ENCODE measurements around the gene FER1L5.

FER1L5 gene

DNA sequence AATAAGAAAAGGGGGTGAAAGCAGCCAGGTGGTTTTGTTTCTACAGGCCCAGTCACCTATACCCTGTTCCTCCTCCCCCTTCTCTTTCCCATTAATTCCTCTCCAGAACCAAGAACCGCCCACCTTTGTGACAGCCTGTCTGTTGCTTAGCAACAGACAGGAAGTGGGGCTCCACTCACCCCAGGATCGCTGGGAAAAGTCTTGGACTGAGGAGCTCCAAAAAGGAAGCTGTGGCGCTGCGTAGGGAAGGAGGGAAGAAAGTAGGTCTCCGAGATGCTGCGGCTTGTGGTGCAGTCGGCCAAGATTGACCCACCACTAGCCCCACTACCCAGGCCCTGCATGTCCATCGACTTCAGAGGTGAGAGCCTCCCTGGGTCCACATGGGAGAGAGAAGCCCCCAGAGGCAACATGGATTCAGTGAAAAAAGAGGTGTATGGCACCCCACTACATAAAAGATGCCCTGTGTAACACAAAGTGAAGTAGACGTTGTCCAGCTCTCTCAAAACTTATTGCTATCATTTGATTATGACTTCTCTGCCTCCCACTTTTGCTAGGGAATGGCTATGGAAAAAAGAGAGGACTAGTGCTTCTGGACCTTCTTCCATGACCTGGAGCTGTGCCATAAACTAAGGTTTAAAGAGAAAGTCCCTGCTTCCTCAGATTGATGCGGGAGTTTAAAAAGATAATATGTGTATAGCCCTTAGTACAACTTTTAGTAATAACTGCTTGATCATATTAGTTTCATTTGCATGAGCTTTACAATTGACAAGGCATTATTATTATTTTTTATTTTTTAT is at the start of gene FER1L5:
Gene FER1L5 (plus strand): TSS at position 201 of the 797 bp plus-strand sequence. CDS start 73 bp downstream, at position 274.
- Histone ChIP-seq H3K27me3 (peaks cover 0 to 3% of the 10 kb centered on the region in 2 donors), H3K4me1 (peaks cover 0 to 5% (median 2%) of the 10 kb centered on the region in 4 donors), H3K27ac (no peak within 1 kb of the TSS), H3K4me3 (no peak within 1 kb of the TSS), H3K9me3 (no peaks in the 10 kb centered on the region), H3K36me3 (no peaks in the 10 kb centered on the region)
- DNase-seq = no peak
- TF ChIP-seq, protein P1, sequence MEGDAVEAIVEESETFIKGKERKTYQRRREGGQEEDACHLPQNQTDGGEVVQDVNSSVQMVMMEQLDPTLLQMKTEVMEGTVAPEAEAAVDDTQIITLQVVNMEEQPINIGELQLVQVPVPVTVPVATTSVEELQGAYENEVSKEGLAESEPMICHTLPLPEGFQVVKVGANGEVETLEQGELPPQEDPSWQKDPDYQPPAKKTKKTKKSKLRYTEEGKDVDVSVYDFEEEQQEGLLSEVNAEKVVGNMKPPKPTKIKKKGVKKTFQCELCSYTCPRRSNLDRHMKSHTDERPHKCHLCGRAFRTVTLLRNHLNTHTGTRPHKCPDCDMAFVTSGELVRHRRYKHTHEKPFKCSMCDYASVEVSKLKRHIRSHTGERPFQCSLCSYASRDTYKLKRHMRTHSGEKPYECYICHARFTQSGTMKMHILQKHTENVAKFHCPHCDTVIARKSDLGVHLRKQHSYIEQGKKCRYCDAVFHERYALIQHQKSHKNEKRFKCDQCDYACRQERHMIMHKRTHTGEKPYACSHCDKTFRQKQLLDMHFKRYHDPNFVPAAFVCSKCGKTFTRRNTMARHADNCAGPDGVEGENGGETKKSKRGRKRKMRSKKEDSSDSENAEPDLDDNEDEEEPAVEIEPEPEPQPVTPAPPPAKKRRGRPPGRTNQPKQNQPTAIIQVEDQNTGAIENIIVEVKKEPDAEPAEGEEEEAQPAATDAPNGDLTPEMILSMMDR (IDR thresholded peaks at IDR 0.05) = no peak
- intact Hi-C loops (cut with DNase I; ENCODE audit: low total_unique reads) = no loop called here

DNA sequence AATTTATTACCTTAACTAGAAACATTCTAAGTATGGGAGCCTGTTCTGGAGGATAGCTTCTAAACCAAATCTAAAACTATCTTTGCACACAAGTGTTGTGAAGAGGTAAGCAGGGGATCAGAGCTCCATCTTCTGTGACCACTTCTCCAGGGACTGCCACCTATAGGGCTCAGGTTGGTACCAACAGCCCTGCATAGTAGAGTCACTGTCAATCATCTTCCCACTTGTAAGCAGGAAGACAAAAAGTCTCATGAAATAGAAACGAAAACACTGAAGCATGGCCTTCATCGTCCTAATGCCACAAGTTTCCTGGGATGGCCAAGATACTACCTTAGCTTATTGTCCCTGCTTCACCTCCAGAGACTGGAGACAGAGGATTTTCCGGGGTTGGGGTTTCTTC is 48.3 kb upstream of the FER1L5 start:
- no peak for DNase-seq
- Histone ChIP-seq H3K9me3 (no peaks in the 10 kb centered on the region), H3K36me3 (peaks cover 58 to 74% (median 70%) of the 10 kb centered on the region in 3 donors), H3K4me3 (no peak overlapping the region), H3K27me3 (no peaks in the 10 kb centered on the region), H3K4me1 (no peaks in the 10 kb centered on the region), H3K27ac (no peak overlapping the region)
- intact Hi-C loops (cut with DNase I; ENCODE audit: low total_unique reads) = no loop called here
- TF ChIP-seq, protein P1 (IDR thresholded peaks at IDR 0.05) = no peak

DNA sequence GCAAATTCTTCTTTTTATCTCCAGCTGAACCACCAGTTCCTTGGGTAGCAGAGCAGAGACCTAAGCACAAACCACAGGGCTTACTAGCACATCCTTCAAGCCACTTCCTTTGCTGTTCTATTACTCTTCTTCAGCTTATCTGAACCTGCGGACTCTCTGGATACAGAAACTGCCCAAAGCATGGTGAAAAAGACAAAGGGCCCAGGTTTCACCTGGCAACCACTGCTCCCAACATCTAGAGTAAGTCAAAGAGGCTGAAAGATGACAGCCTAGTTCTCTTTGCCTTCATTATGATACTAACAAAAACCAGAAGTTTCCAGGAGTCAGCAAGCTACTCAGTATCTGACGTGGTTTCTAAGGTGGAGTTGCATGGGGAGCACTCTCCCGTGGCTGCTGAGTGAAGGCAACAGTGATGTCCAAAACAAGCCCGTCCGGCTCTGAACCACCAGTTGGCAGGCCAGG is 47.8 kb upstream of the FER1L5 start:
- no peak overlapping the region for H3K4me3 ChIP-seq
- intact Hi-C loops (cut with DNase I; ENCODE audit: low total_unique reads) = no loop called here
- TF ChIP-seq, protein P1 (IDR thresholded peaks at IDR 0.05) = no peak
- no peaks in the 10 kb centered on the region for H3K4me1 ChIP-seq
- H3K9me3 ChIP-seq = no peaks in the 10 kb centered on the region
- no peak overlapping the region for H3K27ac ChIP-seq
- H3K36me3 ChIP-seq = peaks cover 58 to 74% (median 71%) of the 10 kb centered on the region in 3 donors
- H3K27me3 ChIP-seq = no peaks in the 10 kb centered on the region
- DNase-seq = no peak

- no peak overlapping the region for H3K27ac ChIP-seq
- intact Hi-C loops (cut with DNase I; ENCODE audit: low total_unique reads) = no loop called here
- TF ChIP-seq, protein P1 (IDR thresholded peaks at IDR 0.05) = no peak
Observed at GRCh38 chr2:96596596-96596995, 46.0 kb upstream of the FER1L5 start.

DNA sequence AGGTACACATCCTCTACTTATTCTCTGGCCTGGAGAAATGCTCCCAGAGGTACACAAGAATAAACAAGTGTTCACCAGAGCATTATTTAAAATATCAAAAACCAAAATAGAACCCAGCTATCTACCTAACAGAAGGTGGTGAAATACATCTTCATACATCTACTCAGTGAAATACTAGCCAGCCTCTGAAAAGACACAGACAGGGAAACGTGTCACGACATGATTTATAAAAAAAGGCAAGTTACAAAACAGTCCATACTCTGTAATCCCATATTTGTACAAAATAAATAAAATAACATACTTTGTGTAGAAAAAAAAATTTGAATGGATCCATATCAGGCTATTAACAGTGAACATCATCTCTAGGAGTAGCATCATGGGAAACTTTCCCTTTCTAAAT is 42.6 kb upstream of the FER1L5 start:
- peaks cover 78 to 88% (median 82%) of the 10 kb centered on the region in 3 donors for H3K36me3 ChIP-seq
- H3K27me3 ChIP-seq = no peaks in the 10 kb centered on the region
- H3K9me3 ChIP-seq = no peaks in the 10 kb centered on the region
- DNase-seq = no peak
- intact Hi-C loops (cut with DNase I; ENCODE audit: low total_unique reads) = no loop called here
- no peak overlapping the region for H3K4me3 ChIP-seq
- no peak overlapping the region for H3K27ac ChIP-seq
- TF ChIP-seq, protein P1 (IDR thresholded peaks at IDR 0.05) = no peak
- no peaks in the 10 kb centered on the region for H3K4me1 ChIP-seq

More at GRCh38 chr2:96596596-96596995, 46.0 kb upstream of the FER1L5 start:
- DNase-seq = no peak
- H3K36me3 ChIP-seq = peaks cover 73 to 88% (median 83%) of the 10 kb centered on the region in 3 donors
- H3K9me3 ChIP-seq = no peaks in the 10 kb centered on the region
- H3K27me3 ChIP-seq = no peaks in the 10 kb centered on the region
- H3K4me1 ChIP-seq = no peaks in the 10 kb centered on the region
- no peak overlapping the region for H3K4me3 ChIP-seq

Measured in tibial artery (tissue), 4 donors.